GM21381 (cell line): Measurements from ENCODE around the gene SHB.

Experiments
- ATAC-seq: cut with Tn5 transposase; IDR thresholded peaks from one replicate; pipeline ENCODE4 v1.9.1; 2021; ENCODE audit warnings: mild to moderate bottlenecking, moderate library complexity; ENCODE audit not compliant: unreplicated experiment

The SHB gene

GRCh38 chr9:38043931-38044623 is 24.9 kb downstream of the SHB start:
- no peak for ATAC-seq

- no peak for ATAC-seq
Observed at GRCh38 chr9:38042626-38043357, 26.2 kb downstream of the SHB start.

- ATAC-seq: no peak
Observed at GRCh38 chr9:38041564-38042243, 27.3 kb downstream of the SHB start.

GRCh38 chr9:38039907-38040682 is 28.9 kb downstream of the SHB start:
- no peak for ATAC-seq

GRCh38 chr9:38039090-38039906 is 29.7 kb downstream of the SHB start:
- no peak for ATAC-seq

- no peak for ATAC-seq
Observed at GRCh38 chr9:38038307-38039089, 30.5 kb downstream of the SHB start.

GRCh38 chr9:38037981-38038306 is 31.1 kb downstream of the SHB start:
- ATAC-seq: no peak

GRCh38 chr9:38036359-38037084 is 32.5 kb downstream of the SHB start:
- no peak for ATAC-seq

- ATAC-seq: no peak
Observed at GRCh38 chr9:38035873-38036272, 33.2 kb downstream of the SHB start.

GRCh38 chr9:38033941-38034340 is 35.1 kb downstream of the SHB start:
- ATAC-seq: no peak

GRCh38 chr9:38032266-38033110 is 36.5 kb downstream of the SHB start:
- ATAC-seq: no peak

- no peak for ATAC-seq
Observed at GRCh38 chr9:38031594-38031993, 37.4 kb downstream of the SHB start.

GRCh38 chr9:38030658-38031057 is 38.4 kb downstream of the SHB start:
- ATAC-seq: no peak

- no peak for ATAC-seq
Observed at GRCh38 chr9:38029915-38030638, 39.0 kb downstream of the SHB start.

- no peak for ATAC-seq
Observed at GRCh38 chr9:38027714-38028113, 41.3 kb downstream of the SHB start.

GRCh38 chr9:38026840-38027527 is 42.0 kb downstream of the SHB start:
- no peak for ATAC-seq
